AG10803 (cell line): ENCODE measurements around the gene CEP128.

Experiments
- DNase-seq: peaks from one replicate; pipeline ENCODE4 v3.0.0; 2010; ENCODE audit warnings: low read depth
- H3K4me3 ChIP-seq: 2 replicates; pipeline ENCODE4 v1.5.1; 2011; ENCODE audit warnings: mild to moderate bottlenecking, low read length, control low read depth
- TF ChIP-seq, protein P1 (sequence below): conservative IDR thresholded peaks from 2 replicates; pipeline ENCODE4 v1.5.1; 2011; ENCODE audit warnings: mild to moderate bottlenecking, low read length, control low read depth, inconsistent platforms

The CEP128 gene

DNA sequence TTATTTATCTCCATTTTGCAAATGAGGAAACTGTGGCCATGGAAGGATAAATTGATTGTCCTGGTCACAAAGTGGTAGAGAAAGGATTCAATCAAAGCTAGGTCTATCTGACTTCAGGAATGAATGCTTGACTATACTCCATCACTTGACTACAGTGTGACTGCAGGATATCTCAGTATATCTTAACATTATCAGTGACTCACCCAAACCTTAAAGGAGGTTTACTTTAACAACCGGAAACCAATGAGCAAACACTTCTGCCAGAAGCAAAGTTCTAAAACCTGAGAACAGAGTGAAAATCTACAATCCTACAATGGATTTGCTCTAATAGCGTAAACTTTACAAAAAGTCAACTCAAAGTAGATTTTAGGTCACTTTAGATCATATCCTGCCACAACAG lies 277.0 kb downstream of the CEP128 start:
- TF ChIP-seq, protein P1, sequence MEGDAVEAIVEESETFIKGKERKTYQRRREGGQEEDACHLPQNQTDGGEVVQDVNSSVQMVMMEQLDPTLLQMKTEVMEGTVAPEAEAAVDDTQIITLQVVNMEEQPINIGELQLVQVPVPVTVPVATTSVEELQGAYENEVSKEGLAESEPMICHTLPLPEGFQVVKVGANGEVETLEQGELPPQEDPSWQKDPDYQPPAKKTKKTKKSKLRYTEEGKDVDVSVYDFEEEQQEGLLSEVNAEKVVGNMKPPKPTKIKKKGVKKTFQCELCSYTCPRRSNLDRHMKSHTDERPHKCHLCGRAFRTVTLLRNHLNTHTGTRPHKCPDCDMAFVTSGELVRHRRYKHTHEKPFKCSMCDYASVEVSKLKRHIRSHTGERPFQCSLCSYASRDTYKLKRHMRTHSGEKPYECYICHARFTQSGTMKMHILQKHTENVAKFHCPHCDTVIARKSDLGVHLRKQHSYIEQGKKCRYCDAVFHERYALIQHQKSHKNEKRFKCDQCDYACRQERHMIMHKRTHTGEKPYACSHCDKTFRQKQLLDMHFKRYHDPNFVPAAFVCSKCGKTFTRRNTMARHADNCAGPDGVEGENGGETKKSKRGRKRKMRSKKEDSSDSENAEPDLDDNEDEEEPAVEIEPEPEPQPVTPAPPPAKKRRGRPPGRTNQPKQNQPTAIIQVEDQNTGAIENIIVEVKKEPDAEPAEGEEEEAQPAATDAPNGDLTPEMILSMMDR, result no peak
- DNase-seq, result no peak
- no peak overlapping the region for H3K4me3 ChIP-seq

DNA sequence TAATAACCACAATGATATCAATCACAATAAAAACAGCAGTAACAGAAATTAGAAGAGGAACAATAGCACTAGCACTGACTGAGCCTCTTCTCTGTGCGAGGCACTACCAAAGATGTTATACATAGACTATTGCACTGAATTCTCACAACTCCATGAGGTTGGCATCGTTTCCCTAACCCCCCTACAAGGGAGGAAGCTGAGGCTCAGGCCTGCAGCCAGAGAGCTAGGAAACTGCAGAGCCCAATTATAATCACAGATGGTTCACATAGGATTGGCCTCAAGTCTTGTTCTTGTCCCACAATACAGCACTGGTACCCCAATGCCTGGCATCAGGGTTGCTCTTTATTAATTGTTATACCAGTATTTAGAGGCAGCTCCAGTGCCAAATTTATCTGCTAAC lies 278.0 kb downstream of the CEP128 start:
- no peak overlapping the region for H3K4me3 ChIP-seq
- TF ChIP-seq, protein P1, result no peak
- no peak for DNase-seq

DNA sequence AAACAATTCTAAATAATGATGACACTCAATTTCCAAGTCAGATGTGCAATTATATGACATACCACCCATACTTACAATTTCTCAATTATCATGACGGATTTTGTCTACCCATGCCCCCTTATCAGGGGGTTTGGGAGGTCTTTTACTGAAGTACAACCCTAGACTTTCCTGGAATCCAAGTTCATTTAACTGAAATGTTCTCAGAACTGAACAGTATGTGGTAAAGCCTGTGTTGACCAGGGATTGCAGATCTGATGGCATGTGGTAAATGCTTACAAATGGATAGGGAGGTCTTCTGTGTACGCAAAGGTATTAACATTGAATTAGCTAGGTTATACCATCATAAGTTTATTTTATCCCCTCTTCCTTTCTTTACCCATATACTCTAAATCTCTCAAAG lies 281.8 kb downstream of the CEP128 start:
- DNase-seq, result no peak
- TF ChIP-seq, protein P1, result no peak
- no peak overlapping the region for H3K4me3 ChIP-seq

DNA sequence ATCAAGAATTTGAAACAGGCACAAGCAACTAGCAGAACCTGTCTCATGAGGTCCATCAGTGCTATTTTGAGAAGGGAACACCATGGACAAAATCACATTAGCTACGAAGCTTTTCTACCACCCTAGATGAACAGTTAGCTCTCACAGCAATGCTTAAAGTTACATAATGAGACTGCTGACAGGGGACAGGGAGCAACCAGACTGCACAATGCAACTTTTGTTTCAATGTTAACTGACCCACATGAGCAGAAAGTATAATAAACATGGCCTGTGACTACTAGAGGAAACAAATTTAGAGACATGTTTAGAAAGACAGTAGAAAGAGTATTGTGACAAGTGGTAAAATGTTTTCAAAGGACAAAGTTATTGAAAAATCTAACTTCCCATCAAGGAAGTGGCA lies 282.8 kb downstream of the CEP128 start:
- TF ChIP-seq, protein P1, result no peak
- no peak overlapping the region for H3K4me3 ChIP-seq
- DNase-seq, result no peak

DNA sequence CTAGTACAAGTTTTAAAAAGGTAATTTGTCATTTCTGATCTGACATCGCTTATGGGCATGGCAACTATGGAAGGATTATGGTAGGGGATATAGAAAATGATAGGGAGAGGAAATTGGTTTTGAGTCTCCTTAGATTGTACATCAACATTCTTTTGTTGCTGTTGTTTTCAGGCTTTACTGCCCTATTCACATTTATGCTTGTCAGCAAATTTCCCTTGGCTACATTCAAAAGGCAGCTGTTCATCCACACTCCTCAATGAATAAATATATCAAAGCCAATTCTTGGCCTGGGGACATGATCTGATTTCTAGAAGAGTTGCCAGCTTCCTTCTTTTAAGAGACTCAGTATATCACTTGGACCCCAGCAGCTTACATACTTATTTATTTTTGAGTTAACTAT lies 283.4 kb downstream of the CEP128 start:
- no peak overlapping the region for H3K4me3 ChIP-seq
- no peak for DNase-seq
- TF ChIP-seq, protein P1, result no peak

DNA sequence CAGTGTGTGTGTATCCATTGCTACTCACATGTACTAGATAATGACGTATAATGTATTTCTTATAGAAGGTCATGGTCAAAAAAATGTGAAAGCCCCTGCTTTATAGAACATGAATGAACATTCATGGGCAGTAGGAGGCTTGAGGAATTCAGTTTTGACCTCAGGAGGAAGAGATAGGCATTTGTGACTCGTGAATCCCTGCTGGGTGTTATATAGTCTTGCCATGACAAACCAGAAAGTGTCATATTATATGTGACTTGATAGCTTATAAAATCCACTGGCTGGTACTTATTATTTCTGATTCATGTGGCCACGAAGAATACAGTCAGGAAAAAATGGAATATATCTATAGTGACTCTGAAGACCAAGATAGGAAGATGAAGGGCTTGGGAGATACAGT lies 287.6 kb downstream of the CEP128 start:
- no peak for DNase-seq
- H3K4me3 ChIP-seq, result no peak overlapping the region
- TF ChIP-seq, protein P1, result no peak

DNA sequence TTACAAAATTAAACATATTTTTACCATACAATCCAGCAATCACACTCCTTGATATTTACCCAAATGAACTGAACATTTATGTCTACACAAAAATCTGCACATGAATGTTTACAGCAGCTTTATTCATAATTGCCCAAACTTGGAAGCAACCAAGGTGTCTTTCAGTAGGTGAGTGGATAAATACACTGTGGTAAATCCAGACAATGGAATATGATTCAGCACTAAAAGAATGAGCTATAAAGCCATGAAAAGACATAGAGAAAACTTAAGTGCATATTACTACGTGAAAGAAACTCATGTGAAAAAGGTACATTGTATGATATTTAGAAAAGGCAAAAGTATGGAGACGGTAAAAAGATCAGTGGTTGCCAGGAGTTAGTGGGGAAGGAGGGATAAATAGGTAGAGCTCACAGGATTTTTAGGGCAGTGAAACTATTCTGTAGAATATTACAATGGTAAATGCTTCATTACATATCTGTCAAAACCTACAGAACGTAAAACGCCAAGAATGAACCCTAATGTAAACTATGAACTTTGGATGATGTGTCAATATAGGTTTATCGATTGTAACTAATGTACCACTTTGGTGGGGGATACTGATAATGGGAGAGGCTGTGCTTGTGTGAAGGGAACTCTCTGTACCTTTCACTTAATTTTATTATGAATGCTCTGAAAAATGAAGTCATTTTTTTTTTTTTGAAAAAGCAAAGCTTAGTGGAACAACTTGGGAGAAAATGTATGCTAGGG lies 295.7 kb downstream of the CEP128 start:
- no peak overlapping the region for H3K4me3 ChIP-seq
- DNase-seq, result no peak
- TF ChIP-seq, protein P1, result no peak
